K562 (cell line): ENCODE measurements around the gene PEPD.

Experiments
- BHLHE40 ChIP-seq: IDR thresholded peaks from 2 replicates; pipeline ENCODE4 v1.6.1; 2011; ENCODE audit warnings: low read length, improper control_type of control experiment
- CAMTA2 ChIP-seq: fragments of 250-450 bp; sonication (Bioruptor Pico); conservative IDR thresholded peaks from 2 replicates; pipeline ENCODE4 v1.5.1; 2022
- LARP7 ChIP-seq: fragments of 450-650 bp; IDR thresholded peaks from 2 replicates; pipeline ENCODE4 v1.6.1; 2016
- MTA1 ChIP-seq: fragments of 450-650 bp; IDR thresholded peaks from 2 replicates; pipeline ENCODE4 v1.6.1; 2017; ENCODE audit warnings: borderline replicate concordance
- NCOR1 ChIP-seq: fragments of 450-650 bp; IDR thresholded peaks from 2 replicates; pipeline ENCODE4 v1.6.1; 2016; ENCODE audit warnings: mild to moderate bottlenecking, moderate library complexity
- SMARCC2 ChIP-seq: fragments of 450-650 bp; IDR thresholded peaks from 2 replicates; pipeline ENCODE4 v1.6.1; 2017; ENCODE audit warnings: antibody characterized with exemption, moderate library complexity, mild to moderate bottlenecking, low read depth
- ZNF140 ChIP-seq: fragments of 250-450 bp; sonication (Bioruptor Pico); IDR thresholded peaks from 2 replicates; pipeline ENCODE4 v1.8.0; 2021; ENCODE audit warnings: moderate library complexity, mild to moderate bottlenecking, inconsistent platforms
- ZNF785 ChIP-seq: fragments of 250-450 bp; sonication (Bioruptor Pico); IDR thresholded peaks from 2 replicates; pipeline ENCODE4 v1.4.0; 2020; ENCODE audit warnings: mild to moderate bottlenecking
- TF ChIP-seq, protein P1 (sequence below): fragments of 250-450 bp; sonication (Bioruptor Pico); IDR thresholded peaks from 2 replicates; pipeline ENCODE4 v1.4.0; 2020; ENCODE audit warnings: mild to moderate bottlenecking
- TF ChIP-seq, protein P2 (sequence below), 3 experiments: IDR thresholded peaks in 2 of 3; conservative IDR thresholded peaks in 1 of 3; 2 replicates each; pipeline ENCODE4 v1.5.1; 2011 to 2012; ENCODE audit warnings: low read length in 3 of 3, mild to moderate bottlenecking in 3 of 3, control low read depth in 2 of 3, improper control_type of control experiment in 1 of 3, inconsistent platforms in 1 of 3, low read depth in 1 of 3, mixed read lengths in 1 of 3, moderate library complexity in 1 of 3; ENCODE audit not compliant: insufficient read depth in 2 of 3
- TF ChIP-seq, protein P3 (sequence below), 2 experiments: fragments of 450-650 bp in 1 of 2; sonication (generic) in 1 of 2; formaldehyde crosslinking in 1 of 2; IDR thresholded peaks in 1 of 2; conservative IDR thresholded peaks in 1 of 2; 2 replicates each; pipeline versions ENCODE4 v1.6.1 to v1.8.1; 2016 to 2023; ENCODE audit warnings: mild to moderate bottlenecking in 2 of 2, moderate library complexity in 2 of 2, inconsistent platforms in 1 of 2, missing genetic modification reagents in 1 of 2
- TF ChIP-seq, protein P4 (sequence below): sonication (generic); formaldehyde crosslinking; IDR thresholded peaks from 2 replicates; pipeline ENCODE4 v1.8.0; 2022; ENCODE audit warnings: mild to moderate bottlenecking, low read depth, missing genetic modification reagents
- TF ChIP-seq, protein P5 (sequence below): fragments of 200-800 bp; sonication (Bioruptor generic); IDR thresholded peaks from 2 replicates; pipeline ENCODE4 v1.6.1; 2016; ENCODE audit warnings: missing genetic modification characterization, missing compliant biosample characterization

DNA sequence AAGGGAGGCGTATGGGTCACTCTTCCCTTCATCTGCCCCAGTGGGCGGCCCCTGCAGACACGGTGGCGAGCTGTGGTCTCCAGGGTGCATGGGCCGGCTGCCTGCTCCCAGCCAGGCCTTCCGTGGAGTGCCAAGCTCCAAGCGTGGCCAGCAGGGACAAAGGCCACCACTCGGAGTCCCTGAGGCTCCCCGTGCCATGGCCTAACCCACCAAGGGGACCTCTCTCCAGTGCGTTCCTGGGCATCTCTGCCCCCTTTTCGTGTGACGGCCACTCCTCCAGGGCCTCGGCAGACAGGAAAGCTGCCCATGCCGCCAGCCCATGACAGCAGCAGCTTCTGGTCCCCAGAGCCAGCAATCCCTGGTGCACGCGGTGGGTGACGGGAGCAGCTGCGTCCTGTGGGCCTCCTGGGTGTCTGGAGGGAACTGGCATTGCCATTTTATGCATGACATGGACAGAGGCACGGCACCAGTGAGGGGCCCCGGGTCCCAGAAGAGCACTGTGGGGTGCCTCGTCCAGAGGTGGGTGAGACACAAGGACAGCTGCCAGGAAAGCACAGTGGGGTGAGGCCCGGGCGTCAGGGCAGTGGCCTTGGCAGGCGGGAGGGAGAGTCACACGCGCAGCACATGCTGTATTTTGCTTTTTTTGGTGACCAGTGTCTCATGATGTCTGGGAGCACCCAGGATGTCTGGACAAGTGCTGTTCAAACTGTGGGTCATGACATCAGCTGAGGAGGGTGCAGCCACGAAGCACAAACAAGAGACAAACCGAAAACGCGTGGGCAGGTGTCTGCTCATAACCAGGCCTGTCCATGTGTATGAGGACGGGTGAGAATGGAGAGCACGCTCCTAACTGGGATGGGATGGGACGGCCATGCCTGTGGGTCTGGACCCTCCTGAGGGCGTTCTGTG, 115.8 kb downstream of the PEPD start:
- no peak for TF ChIP-seq ZNF140 (CRISPR knock-in tag)
- TF ChIP-seq, protein P1, sequence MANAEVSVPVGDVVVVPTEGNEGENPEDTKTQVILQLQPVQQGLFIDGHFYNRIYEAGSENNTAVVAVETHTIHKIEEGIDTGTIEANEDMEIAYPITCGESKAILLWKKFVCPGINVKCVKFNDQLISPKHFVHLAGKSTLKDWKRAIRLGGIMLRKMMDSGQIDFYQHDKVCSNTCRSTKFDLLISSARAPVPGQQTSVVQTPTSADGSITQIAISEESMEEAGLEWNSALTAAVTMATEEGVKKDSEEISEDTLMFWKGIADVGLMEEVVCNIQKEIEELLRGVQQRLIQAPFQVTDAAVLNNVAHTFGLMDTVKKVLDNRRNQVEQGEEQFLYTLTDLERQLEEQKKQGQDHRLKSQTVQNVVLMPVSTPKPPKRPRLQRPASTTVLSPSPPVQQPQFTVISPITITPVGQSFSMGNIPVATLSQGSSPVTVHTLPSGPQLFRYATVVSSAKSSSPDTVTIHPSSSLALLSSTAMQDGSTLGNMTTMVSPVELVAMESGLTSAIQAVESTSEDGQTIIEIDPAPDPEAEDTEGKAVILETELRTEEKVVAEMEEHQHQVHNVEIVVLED (CRISPR knock-in tag): no peak
- TF ChIP-seq, protein P2, sequence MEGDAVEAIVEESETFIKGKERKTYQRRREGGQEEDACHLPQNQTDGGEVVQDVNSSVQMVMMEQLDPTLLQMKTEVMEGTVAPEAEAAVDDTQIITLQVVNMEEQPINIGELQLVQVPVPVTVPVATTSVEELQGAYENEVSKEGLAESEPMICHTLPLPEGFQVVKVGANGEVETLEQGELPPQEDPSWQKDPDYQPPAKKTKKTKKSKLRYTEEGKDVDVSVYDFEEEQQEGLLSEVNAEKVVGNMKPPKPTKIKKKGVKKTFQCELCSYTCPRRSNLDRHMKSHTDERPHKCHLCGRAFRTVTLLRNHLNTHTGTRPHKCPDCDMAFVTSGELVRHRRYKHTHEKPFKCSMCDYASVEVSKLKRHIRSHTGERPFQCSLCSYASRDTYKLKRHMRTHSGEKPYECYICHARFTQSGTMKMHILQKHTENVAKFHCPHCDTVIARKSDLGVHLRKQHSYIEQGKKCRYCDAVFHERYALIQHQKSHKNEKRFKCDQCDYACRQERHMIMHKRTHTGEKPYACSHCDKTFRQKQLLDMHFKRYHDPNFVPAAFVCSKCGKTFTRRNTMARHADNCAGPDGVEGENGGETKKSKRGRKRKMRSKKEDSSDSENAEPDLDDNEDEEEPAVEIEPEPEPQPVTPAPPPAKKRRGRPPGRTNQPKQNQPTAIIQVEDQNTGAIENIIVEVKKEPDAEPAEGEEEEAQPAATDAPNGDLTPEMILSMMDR (IDR thresholded peaks at IDR 0.05 in 2 of 3, conservative IDR thresholded peaks at IDR 0.05 in 1 of 3; ENCODE audit: insufficient read depth in 2 of 3, low read depth in 1 of 3, low read length in 3 of 3): no peak
- TF ChIP-seq CAMTA2 (CRISPR knock-in tag): no peak
- TF ChIP-seq, protein P3, sequence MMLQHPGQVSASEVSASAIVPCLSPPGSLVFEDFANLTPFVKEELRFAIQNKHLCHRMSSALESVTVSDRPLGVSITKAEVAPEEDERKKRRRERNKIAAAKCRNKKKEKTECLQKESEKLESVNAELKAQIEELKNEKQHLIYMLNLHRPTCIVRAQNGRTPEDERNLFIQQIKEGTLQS (IDR thresholded peaks at IDR 0.05): no peak
- TF ChIP-seq, protein P3 (CRISPR knock-in tag; conservative IDR thresholded peaks at IDR 0.05): no peak
- TF ChIP-seq BHLHE40: no peak
- TF ChIP-seq, protein P4, sequence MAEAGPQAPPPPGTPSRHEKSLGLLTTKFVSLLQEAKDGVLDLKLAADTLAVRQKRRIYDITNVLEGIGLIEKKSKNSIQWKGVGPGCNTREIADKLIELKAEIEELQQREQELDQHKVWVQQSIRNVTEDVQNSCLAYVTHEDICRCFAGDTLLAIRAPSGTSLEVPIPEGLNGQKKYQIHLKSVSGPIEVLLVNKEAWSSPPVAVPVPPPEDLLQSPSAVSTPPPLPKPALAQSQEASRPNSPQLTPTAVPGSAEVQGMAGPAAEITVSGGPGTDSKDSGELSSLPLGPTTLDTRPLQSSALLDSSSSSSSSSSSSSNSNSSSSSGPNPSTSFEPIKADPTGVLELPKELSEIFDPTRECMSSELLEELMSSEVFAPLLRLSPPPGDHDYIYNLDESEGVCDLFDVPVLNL (CRISPR knock-in tag): no peak
- no peak for TF ChIP-seq SMARCC2
- TF ChIP-seq, protein P5, sequence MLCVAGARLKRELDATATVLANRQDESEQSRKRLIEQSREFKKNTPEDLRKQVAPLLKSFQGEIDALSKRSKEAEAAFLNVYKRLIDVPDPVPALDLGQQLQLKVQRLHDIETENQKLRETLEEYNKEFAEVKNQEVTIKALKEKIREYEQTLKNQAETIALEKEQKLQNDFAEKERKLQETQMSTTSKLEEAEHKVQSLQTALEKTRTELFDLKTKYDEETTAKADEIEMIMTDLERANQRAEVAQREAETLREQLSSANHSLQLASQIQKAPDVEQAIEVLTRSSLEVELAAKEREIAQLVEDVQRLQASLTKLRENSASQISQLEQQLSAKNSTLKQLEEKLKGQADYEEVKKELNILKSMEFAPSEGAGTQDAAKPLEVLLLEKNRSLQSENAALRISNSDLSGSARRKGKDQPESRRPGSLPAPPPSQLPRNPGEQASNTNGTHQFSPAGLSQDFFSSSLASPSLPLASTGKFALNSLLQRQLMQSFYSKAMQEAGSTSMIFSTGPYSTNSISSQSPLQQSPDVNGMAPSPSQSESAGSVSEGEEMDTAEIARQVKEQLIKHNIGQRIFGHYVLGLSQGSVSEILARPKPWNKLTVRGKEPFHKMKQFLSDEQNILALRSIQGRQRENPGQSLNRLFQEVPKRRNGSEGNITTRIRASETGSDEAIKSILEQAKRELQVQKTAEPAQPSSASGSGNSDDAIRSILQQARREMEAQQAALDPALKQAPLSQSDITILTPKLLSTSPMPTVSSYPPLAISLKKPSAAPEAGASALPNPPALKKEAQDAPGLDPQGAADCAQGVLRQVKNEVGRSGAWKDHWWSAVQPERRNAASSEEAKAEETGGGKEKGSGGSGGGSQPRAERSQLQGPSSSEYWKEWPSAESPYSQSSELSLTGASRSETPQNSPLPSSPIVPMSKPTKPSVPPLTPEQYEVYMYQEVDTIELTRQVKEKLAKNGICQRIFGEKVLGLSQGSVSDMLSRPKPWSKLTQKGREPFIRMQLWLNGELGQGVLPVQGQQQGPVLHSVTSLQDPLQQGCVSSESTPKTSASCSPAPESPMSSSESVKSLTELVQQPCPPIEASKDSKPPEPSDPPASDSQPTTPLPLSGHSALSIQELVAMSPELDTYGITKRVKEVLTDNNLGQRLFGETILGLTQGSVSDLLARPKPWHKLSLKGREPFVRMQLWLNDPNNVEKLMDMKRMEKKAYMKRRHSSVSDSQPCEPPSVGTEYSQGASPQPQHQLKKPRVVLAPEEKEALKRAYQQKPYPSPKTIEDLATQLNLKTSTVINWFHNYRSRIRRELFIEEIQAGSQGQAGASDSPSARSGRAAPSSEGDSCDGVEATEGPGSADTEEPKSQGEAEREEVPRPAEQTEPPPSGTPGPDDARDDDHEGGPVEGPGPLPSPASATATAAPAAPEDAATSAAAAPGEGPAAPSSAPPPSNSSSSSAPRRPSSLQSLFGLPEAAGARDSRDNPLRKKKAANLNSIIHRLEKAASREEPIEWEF (CRISPR knock-in tag): no peak
- no peak for TF ChIP-seq LARP7
- no peak for TF ChIP-seq ZNF785 (CRISPR knock-in tag)
- TF ChIP-seq NCOR1: no peak
- TF ChIP-seq MTA1: no peak
